Fibroblast of the conjunctiva (primary cell): ENCODE data around the gene GAR1.
"Not testable (repeated sequence)": the region's sequence is repeated elsewhere in the genome, so short reads cannot be mapped to it uniquely, and the experiment has no call there.

Experiments used
- DNase-seq: peaks from one replicate; pipeline ENCODE4 v3.0.0-alpha.2; 2010; ENCODE audit warnings: low read depth

Gene GAR1

GRCh38 chr4:109815151-109816081 is at the start of gene GAR1:
Gene GAR1, plus strand, starts transcription at chr4:109815762. Its CDS starts 403 bp downstream, at chr4:109816165.
- DNase-seq: peak; percentile 83

- not testable (repeated sequence) for DNase-seq
Measured at GRCh38 chr4:109782092-109782491, 33.5 kb upstream of the GAR1 start.

GRCh38 chr4:109786846-109787245 is 28.7 kb upstream of the GAR1 start:
- no peak for DNase-seq

- DNase-seq: no peak
Measured at GRCh38 chr4:109787807-109788206, 27.8 kb upstream of the GAR1 start.

GRCh38 chr4:109795059-109795458 is 20.5 kb upstream of the GAR1 start:
- DNase-seq: no peak

GRCh38 chr4:109798866-109799265 is 16.7 kb upstream of the GAR1 start:
- no peak for DNase-seq

- no peak for DNase-seq
Measured at GRCh38 chr4:109801099-109801789, 14.3 kb upstream of the GAR1 start.

GRCh38 chr4:109801895-109802319 is 13.7 kb upstream of the GAR1 start, which contains the start of gene CFI:
Gene CFI, minus strand, starts transcription at chr4:109801999. Its CDS starts 28 bp downstream, at chr4:109801971.
- peak; percentile 32 for DNase-seq

- peak; percentile 20 for DNase-seq
Measured at GRCh38 chr4:109803924-109804571, 11.5 kb upstream of the GAR1 start.

- no peak for DNase-seq
Measured at GRCh38 chr4:109809655-109810054, 5.9 kb upstream of the GAR1 start.

- no peak for DNase-seq
Measured at GRCh38 chr4:109810552-109811387, 4.8 kb upstream of the GAR1 start.

GRCh38 chr4:109811707-109812106 is 3.9 kb upstream of the GAR1 start:
- no peak for DNase-seq

GRCh38 chr4:109816082-109816442 is 500 bp downstream of the GAR1 start:
- no peak for DNase-seq

GRCh38 chr4:109816894-109817293 is 1.3 kb downstream of the GAR1 start:
- no peak for DNase-seq

GRCh38 chr4:109818268-109818667 is 2.7 kb downstream of the GAR1 start:
- DNase-seq: no peak

- no peak for DNase-seq
Measured at GRCh38 chr4:109820563-109820962, 5.0 kb downstream of the GAR1 start.

GRCh38 chr4:109821185-109821584 is 5.6 kb downstream of the GAR1 start:
- no peak for DNase-seq

- peak; percentile 4 for DNase-seq
Measured at GRCh38 chr4:109826719-109827118, 11.2 kb downstream of the GAR1 start.

- DNase-seq: no peak
Measured at GRCh38 chr4:109827672-109828071, 12.1 kb downstream of the GAR1 start, which contains the start of gene RRH. Gene RRH, plus strand, starts transcription at chr4:109827972. Its CDS starts 56 bp downstream, at chr4:109828028.

- no peak for DNase-seq
Measured at GRCh38 chr4:109833756-109834155, 18.2 kb downstream of the GAR1 start.

- no peak for DNase-seq
Measured at GRCh38 chr4:109836985-109837384, 21.4 kb downstream of the GAR1 start.
